ENCODE measurements around the gene NDST1. TPM values are rescaled to one million over a fixed set of nuclear protein-coding genes. Genes with fewer than 3 reads are reported as not detected.

The NDST1 gene
- total and polyA plus RNA-seq, 10 donors = 6.1 to 360 (median 223) TPM

GRCh38 chr5:150522504-150523414 is 14.8 kb downstream of the NDST1 start:
- Histone ChIP-seq H3K36me3 (peaks cover 0 to 94% (median 15%) of the 10 kb centered on the region in 6 donors), H3K27ac (peak overlapping the region in 6 of 8 donors; percentile 6 to 78 (median 70)), H3K4me3 (peak overlapping the region in 2 of 8 donors; percentile 7 to 43), H3K27me3 (replicated peaks in 1 of 7) (no peaks in the 10 kb centered on the region), H3K4me1 (peaks cover 13 to 100% (median 77%) of the 10 kb centered on the region in 6 donors), H3K9me3 (no peaks in the 10 kb centered on the region)
- intact Hi-C loops (cut with DNase I; ENCODE audit: low total_unique reads) = no loop called here
- no peak for DNase-seq
- 61 to 77% (median 68%) methylated on average over 14 of the region's 14 CpGs for WGBS, 5 donors
- TF ChIP-seq, protein P1, sequence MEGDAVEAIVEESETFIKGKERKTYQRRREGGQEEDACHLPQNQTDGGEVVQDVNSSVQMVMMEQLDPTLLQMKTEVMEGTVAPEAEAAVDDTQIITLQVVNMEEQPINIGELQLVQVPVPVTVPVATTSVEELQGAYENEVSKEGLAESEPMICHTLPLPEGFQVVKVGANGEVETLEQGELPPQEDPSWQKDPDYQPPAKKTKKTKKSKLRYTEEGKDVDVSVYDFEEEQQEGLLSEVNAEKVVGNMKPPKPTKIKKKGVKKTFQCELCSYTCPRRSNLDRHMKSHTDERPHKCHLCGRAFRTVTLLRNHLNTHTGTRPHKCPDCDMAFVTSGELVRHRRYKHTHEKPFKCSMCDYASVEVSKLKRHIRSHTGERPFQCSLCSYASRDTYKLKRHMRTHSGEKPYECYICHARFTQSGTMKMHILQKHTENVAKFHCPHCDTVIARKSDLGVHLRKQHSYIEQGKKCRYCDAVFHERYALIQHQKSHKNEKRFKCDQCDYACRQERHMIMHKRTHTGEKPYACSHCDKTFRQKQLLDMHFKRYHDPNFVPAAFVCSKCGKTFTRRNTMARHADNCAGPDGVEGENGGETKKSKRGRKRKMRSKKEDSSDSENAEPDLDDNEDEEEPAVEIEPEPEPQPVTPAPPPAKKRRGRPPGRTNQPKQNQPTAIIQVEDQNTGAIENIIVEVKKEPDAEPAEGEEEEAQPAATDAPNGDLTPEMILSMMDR (IDR thresholded peaks at IDR 0.05 in 8 of 11, conservative IDR thresholded peaks at IDR 0.05 in 3 of 11) = peak in 1 of 11 experiments; percentile 5
- TF ChIP-seq POLR2AphosphoS5 (IDR thresholded peaks at IDR 0.05) (peak; percentile 27 to 73 (median 56)), POLR2A (IDR thresholded peaks at IDR 0.05) (no peak)

DNA sequence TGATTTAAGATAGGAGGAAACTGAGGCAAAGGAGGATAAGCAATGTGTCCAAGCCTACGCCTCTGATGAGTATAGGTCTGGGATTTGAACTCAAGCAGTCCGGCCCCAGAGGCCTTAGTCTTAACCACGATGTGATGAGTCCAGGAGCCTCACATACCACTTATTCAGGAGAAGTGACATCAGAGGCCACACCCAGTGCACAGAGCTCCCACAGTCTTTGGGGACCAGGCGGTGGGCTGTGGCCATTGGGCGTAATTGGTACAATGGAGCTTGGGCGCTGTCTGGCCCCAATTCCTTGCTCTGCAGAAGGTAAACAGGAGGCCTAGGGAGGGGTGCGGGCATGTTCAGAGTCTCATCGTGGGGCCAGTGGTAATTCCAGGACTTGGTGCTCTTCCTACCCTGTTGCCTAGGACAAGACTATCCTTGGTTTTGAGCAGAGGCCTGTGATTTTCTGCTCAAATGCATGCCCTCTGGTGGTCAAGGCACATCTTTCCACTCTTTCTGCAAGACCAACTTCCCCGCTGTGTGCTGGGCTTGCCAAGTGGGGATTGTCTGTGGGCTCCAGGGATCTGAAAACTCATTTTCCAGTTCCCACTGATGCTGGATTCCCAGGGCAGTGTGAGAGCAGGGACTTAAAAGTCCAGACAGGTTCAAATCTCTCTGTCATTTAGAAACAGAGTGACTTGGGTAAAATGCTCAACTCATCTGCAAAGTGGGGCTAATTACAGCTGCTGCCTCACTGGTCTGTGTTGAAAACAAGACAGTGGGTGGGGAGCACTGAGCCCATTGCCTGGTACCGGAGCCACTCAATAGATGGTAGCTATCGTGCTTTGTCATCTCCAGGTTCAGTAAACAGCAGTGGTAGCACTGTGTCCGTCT is 15.8 kb downstream of the NDST1 start:
- 57 to 81% (median 70%) methylated on average over 9 to 12 of the region's 12 CpGs for WGBS, 5 donors
- intact Hi-C loops (cut with DNase I; ENCODE audit: low total_unique reads) = no loop called here

GRCh38 chr5:150525163-150525562 is 17.2 kb downstream of the NDST1 start:
- Histone ChIP-seq H3K27me3 (replicated peaks in 1 of 7) (no peaks in the 10 kb centered on the region), H3K36me3 (peaks cover 0 to 95% (median 28%) of the 10 kb centered on the region in 6 donors), H3K9me3 (no peaks in the 10 kb centered on the region), H3K4me1 (peaks cover 12 to 98% (median 69%) of the 10 kb centered on the region in 6 donors), H3K27ac (peak overlapping the region in 7 of 8 donors; percentile 29 to 78 (median 69)), H3K4me3 (peak overlapping the region in 1 of 8 donors; percentile 21)
- 72 to 83% (median 77%) methylated on average over 7 to 8 of the region's 8 CpGs for WGBS, 5 donors
- no peak for DNase-seq
- intact Hi-C loops (cut with DNase I; ENCODE audit: low total_unique reads) = no loop called here
- TF ChIP-seq POLR2AphosphoS5 (IDR thresholded peaks at IDR 0.05) (peak in 2 of 3 donors; percentile 29 to 37), POLR2A (IDR thresholded peaks at IDR 0.05) (no peak)

More for the DNA sequence above, 15.8 kb downstream of the NDST1 start:
- peaks cover 10 to 98% (median 70%) of the 10 kb centered on the region in 6 donors for H3K4me1 ChIP-seq
- H3K4me3 ChIP-seq = peak overlapping the region in 1 of 8 donors; percentile 21
- H3K36me3 ChIP-seq = peaks cover 0 to 95% (median 23%) of the 10 kb centered on the region in 6 donors
- H3K27ac ChIP-seq = peak overlapping the region in 6 of 8 donors; percentile 6 to 78 (median 70)
- H3K9me3 ChIP-seq = no peaks in the 10 kb centered on the region
- H3K27me3 ChIP-seq (replicated peaks in 1 of 7) = no peaks in the 10 kb centered on the region
- TF ChIP-seq POLR2AphosphoS5 (IDR thresholded peaks at IDR 0.05) = peak in 1 of 3 donors; percentile 14
- TF ChIP-seq POLR2A (IDR thresholded peaks at IDR 0.05) = no peak
- TF ChIP-seq, protein P1 (IDR thresholded peaks at IDR 0.05 in 8 of 11, conservative IDR thresholded peaks at IDR 0.05 in 3 of 11) = peak; percentile 36 to 73 (median 62)
- DNase-seq = no peak

- intact Hi-C loops (cut with DNase I; ENCODE audit: low total_unique reads) = no loop called here
- Histone ChIP-seq H3K27me3 (replicated peaks in 1 of 7) (no peaks in the 10 kb centered on the region), H3K4me1 (peaks cover 12 to 98% (median 67%) of the 10 kb centered on the region in 6 donors), H3K9me3 (no peaks in the 10 kb centered on the region), H3K4me3 (no peak overlapping the region), H3K36me3 (peaks cover 0 to 97% (median 29%) of the 10 kb centered on the region in 6 donors), H3K27ac (peak overlapping the region in 6 of 8 donors; percentile 29 to 78 (median 70))
- DNase-seq = no peak
- TF ChIP-seq, protein P1 (IDR thresholded peaks at IDR 0.05 in 8 of 11, conservative IDR thresholded peaks at IDR 0.05 in 3 of 11) = no peak
- TF ChIP-seq POLR2A (IDR thresholded peaks at IDR 0.05) (no peak), POLR2AphosphoS5 (IDR thresholded peaks at IDR 0.05) (no peak)
Measured at GRCh38 chr5:150525781-150526180, 17.9 kb downstream of the NDST1 start.

All from spleen (tissue), 11 donors.